ENCODE results near the gene PALM3. TPM values are rescaled to one million over a fixed set of nuclear protein-coding genes. Genes with fewer than 3 reads are reported as not detected.

PALM3 gene
- total and polyA plus RNA-seq, 2 donors (not counting 1 experiment from before 2014, with no cell fraction given) = 0.02 to 1.3 TPM

DNA sequence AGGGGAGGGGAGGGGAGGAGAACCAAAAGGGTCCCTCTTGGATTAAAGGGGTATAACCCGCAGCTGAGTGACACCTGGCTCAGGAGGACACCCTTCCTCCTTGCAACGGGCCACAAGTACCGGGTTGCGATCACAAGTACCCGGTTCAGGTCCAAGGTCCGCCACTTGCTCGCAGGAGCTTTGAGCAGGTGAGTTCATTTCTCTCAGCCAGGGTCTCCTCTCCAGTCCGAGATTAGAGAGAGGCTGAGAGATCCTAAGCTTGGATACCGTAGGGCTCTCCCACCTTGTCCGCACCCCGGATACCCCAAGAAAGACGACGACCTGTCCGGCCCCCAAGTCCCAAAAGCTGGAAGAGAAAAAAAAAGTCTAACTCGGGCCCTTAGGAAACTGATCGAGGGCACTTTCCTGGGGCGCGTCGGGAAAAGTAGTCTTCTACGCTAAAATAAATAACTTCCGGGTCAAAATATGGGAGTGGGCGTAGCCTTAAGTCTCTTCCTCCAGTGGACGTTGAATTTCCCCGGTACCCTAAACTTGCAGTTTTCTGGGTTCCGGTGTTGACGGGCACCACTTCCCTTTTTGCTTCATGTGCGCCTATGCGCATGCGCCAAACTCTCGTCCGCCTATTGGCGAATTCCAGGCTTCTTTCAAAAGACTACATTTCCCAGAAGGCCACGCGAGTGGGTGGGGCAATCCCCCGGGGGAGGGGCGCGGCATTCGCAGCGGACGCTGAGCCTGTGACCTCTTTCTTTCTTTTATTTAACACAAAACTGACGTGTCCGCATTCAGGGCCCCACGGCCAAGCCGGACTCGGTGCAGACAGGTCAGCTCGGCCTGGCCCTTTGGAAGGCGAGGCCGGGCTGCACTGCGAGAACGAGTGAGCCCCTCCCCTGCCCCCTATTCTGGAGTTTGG, 19.3 kb upstream of the PALM3 start:
- no peaks in the 10 kb centered on the region for H4K20me1 ChIP-seq (ENCODE audit: control insufficient read depth, extremely low read depth, insufficient read depth, low read length)
- no peaks in the 10 kb centered on the region for H3K4me1 ChIP-seq (ENCODE audit: control insufficient read depth, extremely low read depth, insufficient read depth, low read length)
- no peaks in the 10 kb centered on the region for H3K27me3 ChIP-seq (ENCODE audit: control insufficient read depth, insufficient read depth, low read length)
- no peaks in the 10 kb centered on the region for H3K9me3 ChIP-seq (ENCODE audit: control insufficient read depth, insufficient read depth, low read depth, low read length)
- no peaks in the 10 kb centered on the region for H3K36me3 ChIP-seq (ENCODE audit: control insufficient read depth, insufficient read depth, low read length)
- DNase-seq (ENCODE audit: low read depth in 2 of 2) = peak; percentile 98 to 100
- peak overlapping the region; percentile 76 to 86 (median 82) for H3K4me3 ChIP-seq (replicated peaks in 1 of 4; ENCODE audit: control extremely low read depth in 1 of 4, insufficient read depth in 1 of 4, low read depth in 3 of 4, low read length in 4 of 4)
- peak overlapping the region; percentile 90 for H2AFZ ChIP-seq (ENCODE audit: low read length)
- H3K79me2 ChIP-seq (ENCODE audit: control insufficient read depth, insufficient read depth, low read length) = no peaks in the 10 kb centered on the region
- H3K4me2 ChIP-seq (ENCODE audit: extremely low read depth, insufficient read depth, low read length) = peak overlapping the region; percentile 96
- no peak for TF ChIP-seq EZH2 (IDR thresholded peaks at IDR 0.05; ENCODE audit: low read length, missing control alignments)
- H3K27ac ChIP-seq (ENCODE audit: insufficient read depth, low read length) = peak overlapping the region; percentile 77
- H3K9ac ChIP-seq (ENCODE audit: insufficient read depth, low read length) = peak overlapping the region; percentile 84

DNA sequence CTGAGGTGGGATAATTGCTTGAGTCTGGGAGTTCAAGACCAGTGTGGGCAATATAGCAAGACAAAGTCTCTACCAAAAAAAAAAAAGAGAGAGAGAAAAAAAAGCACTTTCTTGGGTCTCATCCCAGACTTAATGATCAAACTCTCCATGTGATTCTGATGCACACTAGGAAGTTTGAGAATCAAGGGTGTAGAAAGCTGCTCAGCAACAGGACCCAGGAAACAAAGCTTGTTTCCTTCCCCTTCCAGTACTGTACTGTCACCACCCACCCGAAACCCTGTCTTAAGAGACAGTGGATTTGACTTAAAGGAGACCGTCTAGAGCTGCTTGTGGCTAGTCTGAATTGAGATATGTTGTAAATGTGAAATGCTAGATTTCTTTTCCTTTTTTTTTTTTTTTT, 16.5 kb upstream of the PALM3 start:
- Histone ChIP-seq H3K4me1 (ENCODE audit: control insufficient read depth, extremely low read depth, insufficient read depth, low read length) (peaks cover 3% of the 10 kb centered on the region), H3K4me3 (replicated peaks in 1 of 4; ENCODE audit: control extremely low read depth in 1 of 4, insufficient read depth in 1 of 4, low read depth in 3 of 4, low read length in 4 of 4) (no peak overlapping the region), H2AFZ (ENCODE audit: low read length) (no peak overlapping the region), H3K9ac (ENCODE audit: insufficient read depth, low read length) (no peak overlapping the region), H3K36me3 (ENCODE audit: control insufficient read depth, insufficient read depth, low read length) (no peaks in the 10 kb centered on the region), H3K27ac (ENCODE audit: insufficient read depth, low read length) (no peak overlapping the region), H3K27me3 (ENCODE audit: control insufficient read depth, insufficient read depth, low read length) (no peaks in the 10 kb centered on the region), H3K4me2 (ENCODE audit: extremely low read depth, insufficient read depth, low read length) (no peak overlapping the region), H3K79me2 (ENCODE audit: control insufficient read depth, insufficient read depth, low read length) (no peaks in the 10 kb centered on the region), H4K20me1 (ENCODE audit: control insufficient read depth, extremely low read depth, insufficient read depth, low read length) (no peaks in the 10 kb centered on the region), H3K9me3 (ENCODE audit: control insufficient read depth, insufficient read depth, low read depth, low read length) (no peaks in the 10 kb centered on the region)
- TF ChIP-seq EZH2 (IDR thresholded peaks at IDR 0.05; ENCODE audit: low read length, missing control alignments) = no peak
- TF ChIP-seq CTCF (conservative IDR thresholded peaks at IDR 0.05 in 1 of 2, IDR thresholded peaks at IDR 0.05 in 1 of 2; ENCODE audit: low read depth in 1 of 2, low read length in 2 of 2) = no peak
- DNase-seq (ENCODE audit: low read depth in 2 of 2) = no peak

DNA sequence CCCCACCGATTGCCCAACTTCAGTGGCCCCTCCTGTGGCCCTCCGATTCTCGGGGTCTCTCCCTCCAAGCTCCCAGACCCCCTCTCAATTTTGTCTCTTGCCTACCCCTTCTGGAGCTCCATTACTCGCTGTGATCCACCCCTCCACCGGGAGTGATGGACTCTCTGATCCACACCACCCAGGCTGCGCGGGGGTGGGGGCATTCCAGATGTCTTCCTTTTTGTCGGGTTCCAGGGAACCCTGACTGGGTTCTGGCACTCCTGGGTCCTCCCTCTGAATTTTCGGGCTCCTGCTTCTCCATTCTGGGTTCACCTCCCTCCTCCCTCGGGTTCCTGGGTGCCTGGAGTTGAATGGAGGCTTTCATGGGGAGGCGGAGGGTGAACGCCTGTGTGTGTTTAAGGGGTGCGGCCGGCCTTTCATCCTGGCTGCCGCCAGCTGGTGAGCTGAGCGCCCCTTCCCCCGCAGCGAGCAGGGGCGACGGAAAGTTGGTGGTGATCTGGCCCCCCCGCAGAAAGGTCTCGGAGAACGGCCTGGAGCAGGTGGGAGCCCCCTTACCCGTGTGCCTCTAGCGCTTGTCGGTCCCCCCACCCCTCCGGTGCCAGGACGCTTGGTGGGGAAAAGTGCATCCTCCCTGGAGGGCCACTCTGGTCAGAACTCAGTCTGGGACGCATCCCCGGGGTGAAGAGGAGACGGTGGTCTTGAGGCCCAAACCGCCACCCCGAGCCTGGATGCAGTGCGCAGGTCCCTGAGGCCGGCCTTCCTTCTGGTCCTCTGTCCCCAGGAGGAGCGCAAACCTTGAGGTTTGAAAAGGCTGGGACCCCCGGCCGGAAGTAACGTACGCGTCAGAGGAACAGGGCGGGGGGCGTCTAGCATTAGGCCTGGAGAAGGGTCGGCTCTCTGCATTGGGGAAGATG, 12.3 kb upstream of the PALM3 start:
- H3K79me2 ChIP-seq (ENCODE audit: control insufficient read depth, insufficient read depth, low read length) = no peaks in the 10 kb centered on the region
- peaks cover 7% of the 10 kb centered on the region for H3K4me1 ChIP-seq (ENCODE audit: control insufficient read depth, extremely low read depth, insufficient read depth, low read length)
- H2AFZ ChIP-seq (ENCODE audit: low read length) = peak overlapping the region; percentile 50
- H3K4me2 ChIP-seq (ENCODE audit: extremely low read depth, insufficient read depth, low read length) = peak overlapping the region; percentile 86
- no peaks in the 10 kb centered on the region for H3K9me3 ChIP-seq (ENCODE audit: control insufficient read depth, insufficient read depth, low read depth, low read length)
- H3K27me3 ChIP-seq (ENCODE audit: control insufficient read depth, insufficient read depth, low read length) = no peaks in the 10 kb centered on the region
- DNase-seq (ENCODE audit: low read depth in 2 of 2) = no peak
- H4K20me1 ChIP-seq (ENCODE audit: control insufficient read depth, extremely low read depth, insufficient read depth, low read length) = no peaks in the 10 kb centered on the region
- no peak for TF ChIP-seq CTCF (conservative IDR thresholded peaks at IDR 0.05 in 1 of 2, IDR thresholded peaks at IDR 0.05 in 1 of 2; ENCODE audit: low read depth in 1 of 2, low read length in 2 of 2)
- TF ChIP-seq EZH2 (IDR thresholded peaks at IDR 0.05; ENCODE audit: low read length, missing control alignments) = no peak
- H3K9ac ChIP-seq (ENCODE audit: insufficient read depth, low read length) = peak overlapping the region; percentile 36
- no peaks in the 10 kb centered on the region for H3K36me3 ChIP-seq (ENCODE audit: control insufficient read depth, insufficient read depth, low read length)
- peak overlapping the region; percentile 47 for H3K27ac ChIP-seq (ENCODE audit: insufficient read depth, low read length)
- H3K4me3 ChIP-seq (replicated peaks in 1 of 4; ENCODE audit: control extremely low read depth in 1 of 4, insufficient read depth in 1 of 4, low read depth in 3 of 4, low read length in 4 of 4) = peak overlapping the region; percentile 68 to 85 (median 78)
